HG03575 (cell line): ENCODE measurements around the gene FOXA2.
"Not testable (repeated sequence)": the region's sequence is repeated elsewhere in the genome, so short reads cannot be mapped to it uniquely, and the experiment has no call there.

Experiments
- ATAC-seq: cut with Tn5 transposase; IDR thresholded peaks from one replicate; pipeline ENCODE4 v1.9.1; 2021; ENCODE audit not compliant: unreplicated experiment, insufficient number of reproducible peaks, low FRiP score; ENCODE audit errors: extremely low read depth

The FOXA2 gene

GRCh38 chr20:22584522-22584921 lies at the start of gene FOXA2:
TSS of gene FOXA2 (minus strand) at chr20:22584572. CDS start at chr20:22584278, 294 bp downstream.
- no peak for ATAC-seq

DNA sequence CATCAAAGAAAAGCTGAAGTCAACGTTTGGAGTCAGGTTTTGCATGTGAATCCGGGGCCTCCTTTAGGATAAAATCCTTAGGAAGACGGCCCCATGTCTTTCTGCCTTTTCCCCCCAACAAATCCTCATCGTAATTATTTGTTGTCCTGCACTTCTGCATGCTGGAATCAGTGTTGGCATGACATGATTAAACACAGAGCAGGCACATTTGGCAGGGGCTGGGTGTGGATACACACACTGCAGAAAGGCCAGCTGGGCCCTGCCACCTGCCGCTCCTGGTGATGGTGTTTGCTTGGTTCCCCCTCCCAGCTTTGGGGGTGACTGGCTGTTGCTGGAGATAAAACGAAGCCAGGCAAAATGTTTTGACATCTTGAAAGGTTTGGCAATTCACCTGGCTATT lies 46.3 kb upstream of the FOXA2 start:
- no peak for ATAC-seq

DNA sequence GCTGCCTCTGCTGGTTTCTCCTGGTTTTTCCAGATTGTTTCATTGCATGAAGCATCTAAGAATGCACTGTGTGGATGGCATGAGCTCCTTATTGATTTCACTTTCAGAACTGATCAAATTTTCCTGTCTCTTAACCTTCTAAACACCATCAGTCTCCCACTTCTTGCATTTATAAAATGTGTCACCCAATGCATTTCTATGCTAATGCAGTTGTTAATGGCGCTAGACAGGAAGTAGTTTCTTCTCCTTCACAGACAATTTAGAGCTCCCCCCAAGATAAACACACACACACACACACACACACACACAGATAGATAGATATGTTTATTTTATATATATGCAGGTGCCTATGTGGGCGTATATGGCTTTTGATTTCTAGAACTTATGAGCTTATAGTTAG lies 45.6 kb upstream of the FOXA2 start:
- ATAC-seq, result no peak

- no peak for ATAC-seq
These were observed 45.1 kb upstream of the FOXA2 start for GRCh38 chr20:22629447-22629846.

DNA sequence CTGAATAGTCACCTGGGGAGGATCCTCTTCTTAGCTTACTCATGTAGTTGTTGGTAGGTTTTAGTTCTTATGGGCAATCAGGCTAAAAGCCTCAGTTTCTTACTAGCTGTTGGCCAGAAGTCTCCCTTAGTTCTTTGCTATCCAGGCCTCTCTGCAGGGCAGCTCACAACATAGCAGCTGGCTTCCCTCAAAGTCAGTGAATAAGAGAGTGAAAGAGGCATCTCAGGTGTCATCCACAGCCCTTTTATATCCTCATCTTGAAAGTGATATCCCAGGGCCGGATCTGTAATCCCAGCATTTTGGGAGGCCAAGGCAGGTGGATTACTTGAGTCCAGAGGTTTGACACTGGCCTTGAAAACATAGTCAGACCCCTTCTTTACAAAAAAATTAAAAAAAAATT lies 42.1 kb upstream of the FOXA2 start:
- no peak for ATAC-seq

- no peak for ATAC-seq
These were observed 38.8 kb upstream of the FOXA2 start for GRCh38 chr20:22623211-22623610.

DNA sequence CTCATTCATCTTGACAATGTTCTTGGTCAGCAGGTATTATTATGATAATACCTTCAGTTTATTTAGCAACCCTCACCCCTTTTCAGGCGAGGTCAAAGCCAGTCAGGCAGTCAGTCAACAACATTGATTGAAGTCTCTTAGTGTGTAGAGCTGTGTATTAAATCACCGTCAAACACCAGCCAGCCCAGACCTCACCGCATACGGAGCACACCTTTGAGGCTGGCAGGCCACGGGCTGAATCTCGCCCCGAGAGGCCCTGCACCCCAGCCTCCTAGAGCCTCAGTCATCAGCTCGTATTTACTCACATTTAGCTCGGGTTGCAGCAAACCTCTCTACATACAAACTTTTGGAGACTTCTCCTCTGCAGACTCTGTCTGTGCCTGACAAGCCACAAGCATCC lies 36.0 kb upstream of the FOXA2 start:
- ATAC-seq, result no peak

DNA sequence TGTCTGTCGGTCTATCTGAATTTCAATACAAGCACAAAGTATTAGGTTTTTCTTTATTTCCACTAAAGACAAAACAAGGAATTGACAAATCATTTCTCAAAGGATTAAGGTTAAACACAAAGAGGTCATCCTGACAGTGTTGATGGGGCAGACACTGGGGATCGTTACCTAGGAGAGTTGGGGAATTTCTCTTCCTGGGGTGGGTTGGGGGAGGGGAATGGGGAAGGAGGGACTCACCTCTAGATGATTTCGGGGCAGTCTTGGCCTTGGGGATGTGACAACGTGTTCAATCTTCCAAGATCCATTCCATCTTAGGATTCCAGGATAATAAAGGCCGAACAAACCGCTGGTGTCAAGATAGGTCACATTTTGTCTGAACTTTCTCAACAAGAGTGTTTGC lies 35.4 kb upstream of the FOXA2 start:
- ATAC-seq, result no peak

DNA sequence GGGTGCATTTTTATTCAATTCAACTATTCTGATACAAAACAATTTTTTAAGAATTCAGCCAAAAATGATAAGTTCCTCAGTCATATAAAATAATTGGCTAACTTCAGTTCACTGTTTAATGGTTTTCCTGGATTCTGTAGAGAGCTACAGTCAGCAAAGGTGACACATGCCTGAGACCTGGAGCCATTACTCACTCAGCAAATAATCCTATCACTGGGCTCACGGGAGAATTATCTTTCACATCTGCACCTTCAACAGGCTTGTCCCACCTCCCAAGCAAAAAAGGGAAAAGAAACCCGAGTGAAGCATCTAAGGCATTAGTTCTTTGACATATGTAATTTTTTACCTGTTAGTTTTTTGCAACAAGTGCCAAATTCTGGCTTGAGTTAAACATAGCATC lies 34.9 kb upstream of the FOXA2 start:
- no peak for ATAC-seq

DNA sequence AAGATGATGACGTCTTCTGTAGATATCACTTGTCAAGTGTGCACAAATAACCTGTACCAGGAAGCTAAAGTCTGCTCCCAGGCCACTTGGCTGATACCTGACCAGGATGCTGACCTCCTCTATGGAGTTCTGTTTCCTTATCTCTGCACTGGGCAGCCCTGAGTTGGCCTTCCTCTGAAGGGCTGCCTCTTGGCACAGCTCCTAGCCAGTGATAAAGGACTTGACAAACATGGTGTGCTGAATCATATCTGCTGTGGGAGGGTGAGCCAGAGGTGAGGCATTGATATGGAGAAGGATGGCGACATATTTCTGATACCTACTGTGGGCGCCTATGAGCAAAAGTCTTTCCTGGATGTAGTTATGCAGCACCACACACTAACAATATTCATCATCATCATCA lies 32.8 kb upstream of the FOXA2 start:
- ATAC-seq, result no peak

GRCh38 chr20:22616551-22616950 lies 32.2 kb upstream of the FOXA2 start:
- ATAC-seq, result no peak

DNA sequence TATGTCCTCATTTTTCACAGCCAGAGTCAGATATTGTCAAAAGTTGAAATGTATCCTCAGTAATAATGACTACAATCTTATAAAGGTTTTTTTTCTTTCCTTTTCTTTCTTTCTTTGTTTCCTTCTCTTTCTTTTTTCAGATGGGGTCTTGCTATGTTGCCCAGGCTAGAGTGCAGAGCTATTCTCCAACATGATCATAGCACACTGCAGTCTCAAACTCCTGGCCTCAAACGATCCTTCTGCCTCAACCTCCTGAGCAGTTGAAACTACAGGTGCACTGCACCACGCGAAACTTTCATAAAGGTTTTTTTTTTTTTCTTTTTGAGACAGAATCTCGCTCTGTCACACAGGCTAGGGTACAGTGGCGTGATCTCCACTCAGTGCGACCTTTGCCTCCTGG lies 31.1 kb upstream of the FOXA2 start:
- ATAC-seq, result no peak

- ATAC-seq, result no peak
These were observed 27.3 kb upstream of the FOXA2 start for GRCh38 chr20:22611636-22612035.

DNA sequence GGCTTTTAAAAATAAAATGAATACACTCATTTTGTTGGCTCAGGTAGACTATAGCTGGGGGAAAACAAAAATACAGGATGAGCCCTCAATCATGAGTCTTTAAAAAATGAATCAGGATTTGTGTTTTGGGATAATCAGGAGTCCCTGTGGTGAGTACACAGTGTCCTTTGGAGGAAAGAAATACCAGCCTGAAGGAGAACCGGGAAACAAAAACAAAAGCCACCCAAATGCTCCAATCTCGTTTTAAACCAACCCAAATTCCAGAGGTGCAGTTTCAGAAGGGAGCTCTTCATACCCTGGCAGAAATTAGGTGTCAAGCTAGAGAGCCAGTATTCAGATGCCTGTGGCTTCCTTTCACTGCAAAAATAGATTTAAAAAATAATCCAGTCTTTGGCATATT lies 23.3 kb upstream of the FOXA2 start:
- ATAC-seq, result no peak

- no peak for ATAC-seq
These were observed 20.4 kb upstream of the FOXA2 start for GRCh38 chr20:22604815-22605214.

GRCh38 chr20:22601361-22602141 lies 17.2 kb upstream of the FOXA2 start:
- ATAC-seq, result no peak

DNA sequence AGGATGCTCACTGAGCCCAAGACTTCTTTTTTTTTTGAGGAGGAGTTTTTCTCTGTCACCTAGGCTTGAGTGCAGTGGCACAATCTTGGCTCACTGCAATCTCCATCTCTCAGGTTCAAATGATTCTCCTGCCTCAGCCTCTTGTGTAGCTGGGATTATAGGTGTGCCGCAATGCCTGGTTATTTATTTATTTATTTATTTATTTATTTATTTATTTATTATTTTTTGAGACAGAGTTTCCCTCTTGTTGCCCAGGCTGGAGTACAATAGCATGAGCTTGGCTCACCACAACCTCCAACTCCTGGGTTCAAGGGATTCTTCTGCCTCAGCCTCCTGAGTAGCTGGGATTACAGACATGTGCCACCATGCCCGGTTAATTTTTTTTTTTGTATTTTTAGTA lies 14.9 kb upstream of the FOXA2 start:
- ATAC-seq, result not testable (repeated sequence)

GRCh38 chr20:22597303-22597702 lies 12.9 kb upstream of the FOXA2 start:
- ATAC-seq, result no peak

GRCh38 chr20:22590662-22591061 lies 6.3 kb upstream of the FOXA2 start:
- ATAC-seq, result no peak

- ATAC-seq, result no peak
These were observed 2.4 kb upstream of the FOXA2 start for GRCh38 chr20:22586645-22587310.
